GM19023 (cell line): Measurements from ENCODE around the gene ITIH4.

ENCODE experiments used
- ATAC-seq: cut with Tn5 transposase; IDR thresholded peaks from one replicate; pipeline ENCODE4 v1.9.1; 2021; ENCODE audit warnings: mild to moderate bottlenecking, moderate library complexity; ENCODE audit not compliant: unreplicated experiment

The ITIH4 gene

DNA sequence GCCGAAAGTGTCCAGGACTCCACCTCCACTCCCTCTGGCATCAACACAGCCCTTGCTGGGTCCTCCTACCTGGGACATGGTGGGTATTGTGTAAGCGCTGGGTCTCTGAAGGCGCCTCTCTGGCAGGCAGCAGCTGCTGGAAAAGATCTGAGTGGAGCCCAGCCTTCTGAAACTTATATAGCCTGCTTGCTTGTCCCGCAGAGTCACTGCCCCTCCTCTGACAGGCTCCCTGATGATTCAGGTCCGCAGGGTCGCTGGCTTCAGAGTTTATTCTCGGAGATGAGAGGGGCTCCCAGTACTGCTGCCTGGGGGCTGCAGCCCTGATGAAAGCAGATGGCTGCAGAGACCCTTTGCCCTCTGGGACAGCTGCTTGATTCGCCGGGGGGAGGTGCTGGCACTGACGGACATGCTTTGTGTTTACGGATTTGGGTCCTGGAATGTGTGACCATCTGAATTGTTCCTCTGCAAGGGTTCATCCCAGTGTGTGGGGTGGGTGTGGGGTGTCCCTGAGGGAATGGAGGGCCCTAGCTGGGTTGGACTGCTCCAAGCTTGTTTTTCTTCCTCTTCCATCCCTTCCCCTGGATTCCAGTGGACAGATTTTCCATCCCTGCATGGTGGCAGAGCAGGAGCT is 4.5 kb upstream of the ITIH4 start, which contains the start of gene MUSTN1:
Gene MUSTN1, minus strand, starts transcription at position 149 of the 631 bp plus-strand sequence. Its CDS starts 71 bp downstream, at position 78.
- no peak for ATAC-seq

- ATAC-seq = no peak
Measured at GRCh38 chr3:52833202-52833601, 2.7 kb upstream of the ITIH4 start.

DNA sequence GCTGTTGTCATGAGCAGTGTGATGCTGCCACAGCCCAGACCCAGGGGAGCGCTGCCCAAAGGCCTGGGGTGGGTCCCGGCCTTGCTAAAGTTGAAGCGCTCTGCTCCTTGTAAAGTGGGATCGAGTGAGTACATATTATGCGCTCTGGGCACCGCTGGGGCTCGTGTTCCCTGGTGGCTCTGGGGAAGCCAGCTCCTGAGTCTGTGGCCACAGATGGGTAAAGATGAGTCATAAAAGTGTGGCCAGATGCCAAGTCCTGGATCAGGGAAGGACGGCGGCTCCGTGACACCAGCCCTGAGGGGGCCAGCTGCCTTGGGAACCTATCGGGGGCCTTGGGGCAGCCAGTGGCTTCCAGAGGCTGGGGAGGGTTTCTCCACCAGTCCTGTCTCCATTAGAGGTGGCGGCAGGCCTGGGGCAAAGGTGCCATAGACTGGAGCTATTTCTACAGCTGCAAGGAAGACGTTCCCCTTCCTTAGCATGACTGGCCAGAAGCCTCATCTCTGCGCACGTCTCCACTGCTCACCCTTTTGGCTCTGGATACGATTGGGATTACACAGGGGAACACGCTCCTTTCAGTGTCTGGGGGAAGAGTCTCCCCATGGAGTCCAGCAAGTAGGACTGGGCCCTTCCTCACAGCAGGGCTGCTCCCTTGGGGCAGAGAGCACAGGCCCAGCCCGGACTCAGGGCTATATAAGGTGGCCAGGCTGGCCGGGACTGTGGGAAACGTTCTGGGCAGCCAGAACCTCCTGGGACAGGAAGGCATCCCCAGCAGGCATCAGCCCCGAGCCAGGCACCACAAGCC is 1.2 kb upstream of the ITIH4 start:
- no peak for ATAC-seq

DNA sequence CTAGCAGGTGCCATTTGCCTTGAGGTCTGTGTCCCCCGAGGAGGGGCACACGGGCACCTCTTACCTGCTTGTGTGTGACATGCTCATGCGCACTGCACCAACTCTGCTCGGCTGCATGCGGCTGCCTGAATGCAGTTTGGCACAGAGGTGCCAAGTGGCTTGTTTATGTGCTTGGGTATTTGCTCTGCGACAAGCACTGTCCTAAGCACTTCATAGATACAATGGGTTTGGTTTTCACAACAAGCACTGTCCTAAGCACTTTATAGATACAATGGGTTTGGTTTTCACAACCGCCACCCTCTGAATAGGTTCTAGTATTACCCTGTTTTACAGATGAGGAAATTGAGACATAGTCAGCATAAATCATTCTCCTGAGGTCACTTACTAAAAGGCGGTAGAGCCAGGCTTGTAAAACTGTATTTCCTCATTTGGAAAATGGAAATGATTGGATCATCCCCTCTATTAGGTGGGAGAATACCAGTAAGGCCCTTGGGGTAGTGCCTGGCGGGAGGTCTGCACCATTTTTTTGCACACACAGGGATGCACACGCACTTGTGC is 487 bp downstream of the ITIH4 start:
- no peak for ATAC-seq

DNA sequence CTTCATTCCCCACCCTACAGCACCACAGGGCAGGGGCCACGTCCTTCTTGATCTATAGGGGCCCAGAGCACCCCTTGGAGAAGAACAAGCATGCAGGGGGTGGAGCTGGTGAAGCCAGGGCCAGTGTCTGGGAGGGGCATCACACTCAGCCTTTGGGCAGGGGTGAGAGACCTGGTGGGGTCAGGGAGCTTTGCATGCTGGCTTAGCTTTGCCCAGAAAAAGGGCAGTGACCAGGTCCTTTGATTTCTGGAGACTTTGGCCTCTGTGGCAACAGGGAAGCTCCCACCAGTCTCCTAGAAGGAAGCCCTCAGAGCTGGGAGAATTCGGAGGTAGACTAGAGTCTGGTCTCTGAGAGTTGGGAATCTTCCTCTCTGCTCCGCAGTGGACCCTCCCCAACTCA is 990 bp downstream of the ITIH4 start:
- ATAC-seq = no peak

DNA sequence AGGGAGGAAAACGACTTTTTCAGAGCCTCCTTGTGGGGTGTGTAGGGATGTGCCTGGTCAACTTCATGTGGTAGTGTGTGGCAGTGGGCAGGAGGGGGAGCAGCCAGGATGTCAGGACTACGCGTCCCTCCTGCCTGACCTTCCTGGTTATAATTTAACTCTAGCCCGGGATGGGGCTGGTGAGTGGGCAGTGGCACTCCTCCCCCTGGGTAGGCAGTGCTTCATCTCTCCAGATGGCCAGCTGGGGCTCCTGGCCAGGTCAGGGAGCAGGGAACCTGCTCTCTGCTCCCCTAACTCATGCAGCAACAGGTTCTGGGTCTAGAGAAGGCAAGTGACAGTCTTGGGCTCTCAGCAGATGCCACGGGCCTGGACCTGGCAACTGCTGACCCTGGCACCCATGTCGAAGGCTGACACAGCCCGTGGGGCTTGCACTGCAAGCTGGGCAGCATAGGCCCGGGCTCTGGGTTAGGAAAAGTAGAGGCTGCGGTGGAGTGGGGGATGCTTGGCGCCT is 2.6 kb downstream of the ITIH4 start:
- ATAC-seq = no peak

DNA sequence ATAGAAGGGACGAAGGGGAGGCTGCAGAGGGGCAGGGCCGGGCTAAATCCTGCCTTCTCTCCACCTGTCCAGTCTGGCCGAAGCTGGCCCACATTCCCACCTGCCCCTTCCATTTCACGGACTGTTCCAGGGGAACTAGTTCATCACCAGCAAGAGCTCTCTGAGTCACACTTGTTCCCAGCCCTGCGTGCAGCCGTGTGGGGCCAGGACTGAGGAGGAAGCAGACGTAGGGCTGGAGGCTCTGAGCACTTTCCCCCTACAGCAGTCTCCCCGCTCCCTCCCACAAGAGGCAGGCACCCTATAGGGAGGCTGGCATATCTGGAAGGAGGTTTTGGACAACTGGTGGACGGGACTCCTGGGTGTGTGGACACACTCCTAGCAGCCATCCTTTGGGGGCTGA is 3.0 kb downstream of the ITIH4 start:
- ATAC-seq = no peak

DNA sequence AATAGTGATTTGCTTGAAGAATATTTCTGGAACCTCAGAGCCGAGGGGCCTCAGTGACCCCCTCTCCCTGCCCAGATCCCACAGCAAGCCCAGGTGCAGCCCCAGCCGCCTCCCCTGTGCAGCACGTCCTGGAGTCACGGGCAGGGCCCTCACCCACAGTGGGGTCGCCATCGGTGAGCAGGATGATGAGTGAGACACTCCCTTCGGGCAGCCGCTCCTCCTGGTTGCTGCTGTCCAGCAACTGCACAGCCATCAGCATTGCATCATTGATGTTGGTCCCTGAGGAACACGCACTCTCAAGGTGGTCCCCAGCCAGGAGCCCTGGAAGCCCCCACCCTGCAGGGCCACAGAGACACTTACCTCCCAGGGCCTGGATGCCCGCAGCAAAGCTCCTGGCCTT is 6.4 kb downstream of the ITIH4 start:
- ATAC-seq = no peak

DNA sequence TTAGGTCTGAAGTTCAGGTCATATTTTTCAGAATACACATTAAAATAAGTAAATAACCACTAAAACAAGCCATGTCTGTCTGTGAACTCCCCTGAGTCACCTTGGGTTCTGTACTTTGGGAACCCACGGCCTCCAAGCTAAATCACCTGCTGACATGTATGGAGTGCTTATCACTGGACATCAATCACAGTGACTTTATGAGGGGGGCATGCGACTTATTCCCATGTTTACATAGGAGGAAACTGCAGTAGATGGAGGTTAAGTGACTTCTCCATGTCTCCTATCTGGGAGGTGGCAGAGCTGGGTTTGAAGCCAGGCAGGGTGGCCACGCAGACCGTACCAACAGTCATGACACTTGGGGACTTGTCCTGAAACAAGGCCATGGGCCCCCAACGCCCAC is 8.1 kb downstream of the ITIH4 start:
- ATAC-seq = no peak

- no peak for ATAC-seq
Measured at GRCh38 chr3:52820736-52821135, 9.7 kb downstream of the ITIH4 start.

DNA sequence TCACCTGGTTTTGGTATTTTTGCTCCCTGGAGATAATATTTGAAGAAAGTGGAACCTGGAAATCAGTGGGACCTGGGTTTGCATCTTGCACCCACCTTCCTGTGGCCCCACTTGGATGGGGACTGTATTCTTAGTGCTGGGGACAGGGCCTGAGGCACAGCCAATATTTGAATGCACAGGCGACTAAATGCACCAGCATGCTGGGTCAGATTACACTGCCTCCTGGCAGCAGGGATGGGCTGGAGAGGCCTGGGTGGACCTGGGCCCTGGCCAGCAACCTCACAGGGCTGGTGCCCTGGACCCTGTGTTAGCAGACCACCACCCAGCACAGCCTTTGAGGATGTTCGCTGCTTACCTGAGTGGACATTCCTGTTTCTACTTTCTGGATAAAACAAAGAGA is 10.5 kb downstream of the ITIH4 start:
- no peak for ATAC-seq

DNA sequence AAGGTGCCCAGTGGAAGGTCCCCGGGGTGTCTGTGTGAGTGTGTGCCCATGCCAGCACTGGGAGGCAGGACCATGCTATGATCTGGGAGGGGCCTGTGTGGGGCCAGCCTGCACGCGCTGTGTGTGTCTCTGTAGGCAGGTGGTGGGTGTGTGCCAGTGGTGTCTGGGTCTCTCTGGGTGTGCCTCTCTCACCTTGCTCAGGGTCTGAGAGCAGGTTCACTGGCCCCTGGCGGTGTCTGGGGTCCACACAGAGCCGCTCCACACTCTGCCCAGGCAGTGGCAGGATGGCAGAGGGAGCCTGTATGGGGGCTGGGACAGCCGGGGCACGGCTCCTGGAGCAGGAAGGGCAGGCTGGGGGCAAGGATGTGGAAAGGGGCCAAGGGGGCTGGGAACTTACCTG is 12.6 kb downstream of the ITIH4 start:
- no peak for ATAC-seq

GRCh38 chr3:52817221-52817620 is 13.3 kb downstream of the ITIH4 start:
- no peak for ATAC-seq

- ATAC-seq = no peak
Measured at GRCh38 chr3:52816654-52817053, 13.8 kb downstream of the ITIH4 start.

DNA sequence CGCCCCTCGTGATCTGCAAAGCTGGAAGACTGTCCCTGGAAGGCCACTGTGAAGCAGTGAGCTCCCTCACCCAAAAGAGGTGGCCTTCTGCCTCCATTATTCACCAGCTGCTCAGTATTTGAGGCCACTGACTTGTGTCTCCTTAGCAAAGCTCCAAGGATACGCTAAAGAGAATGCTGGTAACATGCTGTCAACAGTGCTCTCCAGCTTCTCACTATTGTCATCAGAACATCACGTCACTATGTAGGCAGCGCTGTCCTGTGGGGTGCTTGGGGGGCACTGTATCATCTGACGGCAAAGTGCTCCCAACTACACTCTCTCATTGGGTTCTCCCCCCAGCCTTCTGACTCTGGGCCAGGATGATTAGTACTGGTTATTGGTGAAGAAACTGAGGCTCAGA is 14.3 kb downstream of the ITIH4 start:
- ATAC-seq = no peak

GRCh38 chr3:52813810-52814209 is 16.7 kb downstream of the ITIH4 start:
- no peak for ATAC-seq

DNA sequence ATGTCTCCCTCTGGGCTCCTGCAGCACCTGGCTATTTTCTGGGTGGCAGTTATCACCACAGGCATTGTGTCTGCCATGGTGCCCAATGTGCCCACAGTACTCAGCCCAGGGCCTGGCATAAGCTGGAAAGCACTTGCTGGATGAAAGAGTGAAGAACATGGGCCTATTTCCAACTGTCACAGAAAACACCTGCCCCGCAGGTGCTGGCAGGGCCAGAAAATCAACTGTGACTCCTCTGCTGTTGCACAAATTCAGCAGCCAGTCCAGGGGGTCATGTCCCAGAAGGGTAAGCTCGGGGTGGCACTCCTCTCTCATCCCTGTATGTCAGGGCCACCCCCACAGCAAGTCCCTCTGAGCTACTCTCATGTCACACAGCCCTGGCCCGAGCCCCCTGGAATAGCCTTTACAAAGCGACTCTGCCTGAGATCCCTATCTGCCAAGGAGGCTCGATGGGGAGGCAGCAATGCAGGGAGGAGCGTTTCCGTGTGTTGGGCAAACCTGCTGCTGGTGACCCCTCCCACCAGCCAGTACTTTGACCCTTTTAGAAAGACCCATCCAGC is 18.9 kb downstream of the ITIH4 start:
- no peak for ATAC-seq

- no peak for ATAC-seq
Measured at GRCh38 chr3:52810923-52811322, 19.5 kb downstream of the ITIH4 start.

- no peak for ATAC-seq
Measured at GRCh38 chr3:52809662-52810377, 20.7 kb downstream of the ITIH4 start.

DNA sequence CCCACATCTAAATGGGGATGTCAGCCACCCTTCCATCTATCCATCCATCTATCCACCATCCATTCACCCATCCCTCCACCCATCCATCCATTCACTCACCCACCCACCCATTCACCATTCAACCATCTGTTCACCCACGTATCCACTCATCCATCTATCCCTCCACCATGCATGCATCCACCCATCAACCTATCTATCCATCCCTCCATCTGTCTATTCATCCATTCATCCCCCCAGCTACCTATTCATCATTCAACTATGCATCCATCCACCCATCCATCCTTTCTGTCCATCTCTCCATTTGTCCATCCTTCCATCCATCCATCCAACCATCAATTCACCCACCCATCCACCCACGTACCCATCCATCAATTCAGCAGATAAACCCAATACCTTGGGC is 21.3 kb downstream of the ITIH4 start:
- ATAC-seq = no peak
